SK-N-SH (cell line): ENCODE results near the gene HHIP. TPM values are rescaled to one million over a fixed set of nuclear protein-coding genes. Genes with fewer than 3 reads are reported as not detected.

Experiments
- CTCF ChIA-PET: fragments of 300-600, 350-600 bp; formaldehyde crosslinking; extraction: SDS; loops from one replicate; lab custom pipeline; 2021; lab: Yijun Ruan, JAX
- POLR2A ChIA-PET: fragments of 350-600 bp; sonication (Branson Sonifier 250); formaldehyde crosslinking; extraction: SDS; loops from one replicate; lab custom pipeline; 2020; ENCODE audit warnings: antibody characterized with exemption, inconsistent platforms; lab: Yijun Ruan, JAX
- DNase-seq: peaks from one replicate; pipeline ENCODE4 v3.0.0; 2012
- H2AFZ ChIP-seq: fragments of 200-600 bp; sonication (generic); 2 replicates; pipeline ENCODE4 v1.8.1; 2016; ENCODE audit warnings: antibody characterized with exemption, mild to moderate bottlenecking, low read depth
- H3F3A ChIP-seq: fragments of 200-600 bp; sonication (generic); replicated peaks from 2 replicates; pipeline ENCODE3; 2016; ENCODE audit warnings: antibody characterized with exemption, mild to moderate bottlenecking; ENCODE audit not compliant: insufficient read depth
- H3K27ac ChIP-seq, 2 experiments: fragments of 200-500 bp in 1 of 2; fragments of 200-600 bp in 1 of 2; sonication (Bioruptor generic) in 1 of 2; sonication (generic), shearing (Covaris generic) in 1 of 2; 2 replicates each; pipeline versions ENCODE4 v1.5.1 to v1.6.1; 2014 to 2016; ENCODE audit warnings: low read depth in 2 of 2, inconsistent platforms in 1 of 2, low read length in 1 of 2, mild to moderate bottlenecking in 1 of 2, mixed read lengths in 1 of 2
- H3K27me3 ChIP-seq: fragments of 200-600 bp; sonication (generic), shearing (Covaris generic); 2 replicates; pipeline ENCODE4 v1.6.1; 2016; ENCODE audit warnings: mixed run types; ENCODE audit not compliant: insufficient read depth
- H3K36me3 ChIP-seq, 2 experiments: fragments of 200-500 bp in 1 of 2; fragments of 200-600 bp in 1 of 2; sonication (Bioruptor generic) in 1 of 2; sonication (generic) in 1 of 2; replicated peaks in 1 of 2; 2 replicates each; pipeline versions ENCODE3 to v1.5.1; 2014 to 2016; ENCODE audit warnings: low read length in 1 of 2, mild to moderate bottlenecking in 1 of 2; ENCODE audit not compliant: insufficient read depth in 2 of 2, control insufficient read depth in 1 of 2
- H3K4me1 ChIP-seq, 2 experiments: fragments of 200-500 bp in 1 of 2; fragments of 200-600 bp in 1 of 2; sonication (Bioruptor generic) in 1 of 2; sonication (generic), shearing (Covaris generic) in 1 of 2; 2 replicates each; pipeline versions ENCODE4 v1.5.1 to v1.6.1; 2014 to 2016; ENCODE audit warnings: low read depth in 1 of 2, low read length in 1 of 2, mixed run types in 1 of 2; ENCODE audit not compliant: insufficient read depth in 2 of 2, control insufficient read depth in 1 of 2
- H3K4me2 ChIP-seq: fragments of 200-600 bp; sonication (generic), shearing (Covaris generic); 2 replicates; pipeline ENCODE4 v1.6.1; 2017; ENCODE audit warnings: mixed run types
- H3K4me3 ChIP-seq, 2 experiments: fragments of 200-500 bp in 1 of 2; fragments of 200-600 bp in 1 of 2; sonication (Bioruptor generic) in 1 of 2; sonication (generic), shearing (Covaris generic) in 1 of 2; 2 replicates each; pipeline versions ENCODE4 v1.5.1 to v1.8.1; 2014 to 2016; ENCODE audit warnings: low read depth in 2 of 2, inconsistent platforms in 1 of 2, low read length in 1 of 2, mild to moderate bottlenecking in 1 of 2, mixed read lengths in 1 of 2, moderate library complexity in 1 of 2
- H3K79me2 ChIP-seq: fragments of 200-600 bp; sonication (generic); 2 replicates; pipeline ENCODE4 v1.8.1; 2017; ENCODE audit warnings: mild to moderate bottlenecking; ENCODE audit not compliant: insufficient read depth
- H3K9ac ChIP-seq: fragments of 200-600 bp; sonication (generic); 2 replicates; pipeline ENCODE4 v1.6.1; 2017; ENCODE audit warnings: mixed run types
- H3K9me2 ChIP-seq: fragments of 200-600 bp; sonication (generic); 2 replicates; pipeline ENCODE4 v1.6.1; 2017; ENCODE audit warnings: mixed run types
- H3K9me3 ChIP-seq: fragments of 200-600 bp; sonication (generic); 2 replicates; pipeline ENCODE4 v1.6.1; 2017; ENCODE audit warnings: mixed run types, mild to moderate bottlenecking, moderate library complexity
- H4K20me1 ChIP-seq: fragments of 200-600 bp; sonication (generic); 2 replicates; pipeline ENCODE4 v1.6.1; 2017; ENCODE audit warnings: mild to moderate bottlenecking, mixed run types; ENCODE audit not compliant: insufficient read depth
- ELF1 ChIP-seq: IDR thresholded peaks from 2 replicates; pipeline ENCODE4 v1.4.0; 2012
- EZH2phosphoT487 ChIP-seq: fragments of 200-600 bp; sonication (generic); IDR thresholded peaks from 2 replicates; pipeline ENCODE4 v1.6.1; 2017; ENCODE audit warnings: low read depth, mixed run types, mild to moderate bottlenecking, antibody characterized with exemption, moderate library complexity, borderline replicate concordance
- FOSL2 ChIP-seq: IDR thresholded peaks from 2 replicates; pipeline ENCODE4 v1.4.0; 2012; ENCODE audit warnings: low read depth, mild to moderate bottlenecking, moderate library complexity, borderline replicate concordance
- FOXM1 ChIP-seq: IDR thresholded peaks from 2 replicates; pipeline ENCODE4 v1.4.0; 2012; ENCODE audit warnings: low read depth, mild to moderate bottlenecking
- IRF3 ChIP-seq: fragments of 150-350 bp; IDR thresholded peaks from 2 replicates; pipeline ENCODE4 v1.6.1; 2016; ENCODE audit warnings: mild to moderate bottlenecking, low read depth, low read length
- JUND ChIP-seq: IDR thresholded peaks from 2 replicates; pipeline ENCODE4 v1.4.0; 2012
- MEF2A ChIP-seq: IDR thresholded peaks from 2 replicates; pipeline ENCODE4 v1.4.0; 2012; ENCODE audit warnings: low read depth, borderline replicate concordance
- REST ChIP-seq: IDR thresholded peaks from 2 replicates; pipeline ENCODE4 v1.6.1; 2012; ENCODE audit warnings: mild to moderate bottlenecking, low read depth, low read length, moderate library complexity
- RFX5 ChIP-seq: IDR thresholded peaks from 2 replicates; pipeline ENCODE4 v1.6.1; 2012; ENCODE audit warnings: mild to moderate bottlenecking, improper control_type of control experiment, low read length
- RXRA ChIP-seq: IDR thresholded peaks from 2 replicates; pipeline ENCODE4 v1.4.0; 2012; ENCODE audit warnings: low read depth, mild to moderate bottlenecking, borderline replicate concordance
- SMC3 ChIP-seq: IDR thresholded peaks from 2 replicates; pipeline ENCODE4 v1.6.1; 2012; ENCODE audit warnings: low read depth, low read length, improper control_type of control experiment
- TAF1 ChIP-seq: IDR thresholded peaks from 2 replicates; pipeline ENCODE4 v1.6.1; 2012; ENCODE audit warnings: low read depth, mild to moderate bottlenecking, low read length, moderate library complexity, borderline replicate concordance
- TEAD4 ChIP-seq: IDR thresholded peaks from 2 replicates; pipeline ENCODE4 v1.4.0; 2012; ENCODE audit warnings: mild to moderate bottlenecking, borderline replicate concordance; ENCODE audit not compliant: insufficient read depth
- USF2 ChIP-seq: fragments of 150-350 bp; IDR thresholded peaks from 2 replicates; pipeline ENCODE4 v1.6.1; 2017; ENCODE audit warnings: antibody characterized with exemption, low read length, low read depth, borderline replicate concordance
- YY1 ChIP-seq: IDR thresholded peaks from 2 replicates; pipeline ENCODE4 v1.4.0; 2012; ENCODE audit warnings: low read depth, mild to moderate bottlenecking
- ZBTB33 ChIP-seq: IDR thresholded peaks from 2 replicates; pipeline ENCODE4 v1.4.0; 2012; ENCODE audit warnings: low read depth, borderline replicate concordance
- WGBS: methylation state at CpG from one replicate; pipeline ENCODE4 v1.1.6; 2017; ENCODE audit warnings: low lambda C conversion rate; 5-methylcytosine and 5-hydroxymethylcytosine counted together
- polyA plus RNA-seq, 3 experiments: library from polyadenylated mRNA; depleted of rRNA; stranded (reverse); fragments of >200 nt; gene quantifications; 2 replicates each; pipeline ENCODE4 v1.2.3, GENCODE V29; 2012

HHIP gene
- polyA plus RNA-seq, 1 of the 3 experiments (the other 2 are of a cell fraction): 3.5 TPM

- no peak for DNase-seq
- TF ChIP-seq EZH2phosphoT487: no peak
- no peak for TF ChIP-seq USF2
- no peak for TF ChIP-seq TAF1
- TF ChIP-seq REST: no peak
- TF ChIP-seq JUND: no peak
- no peak for TF ChIP-seq SMC3
- no peak for TF ChIP-seq RFX5
- TF ChIP-seq TEAD4: no peak
- TF ChIP-seq MEF2A: no peak
- no peak for TF ChIP-seq ELF1
- no peak for TF ChIP-seq FOXM1
- Histone ChIP-seq H3K4me2 (peak overlapping the region; percentile 38; the same call in 1 of the 2 replicates), H3K9me3 (no peaks in the 10 kb centered on the region; the same call in 1 of the 2 replicates), H3K4me1 (no peaks in the 10 kb centered on the region), H3K79me2 (no peaks in the 10 kb centered on the region), H3F3A (peaks cover 6% of the 10 kb centered on the region), H4K20me1 (no peaks in the 10 kb centered on the region), H3K4me3 (no peak overlapping the region), H3K9me2 (no peaks in the 10 kb centered on the region), H3K27me3 (no peaks in the 10 kb centered on the region), H3K36me3 (peaks cover 0 to 10% of the 10 kb centered on the region in 2 experiments), H2AFZ (no peak overlapping the region), H3K9ac (no peak overlapping the region), H3K27ac (peak overlapping the region in 1 of 2 experiments; percentile 44; a peak in 1 of 4 replicates)
- ChIA-PET CTCF (no interaction called here), POLR2A (no interaction called here)
- WGBS: 5% methylated on average over 3 of the region's 3 CpGs
These were observed 35.9 kb downstream of the HHIP start for GRCh38 chr4:144681806-144682205.

- Histone ChIP-seq H3F3A (peaks cover 6% of the 10 kb centered on the region), H3K27me3 (no peaks in the 10 kb centered on the region), H3K4me1 (no peaks in the 10 kb centered on the region), H4K20me1 (no peaks in the 10 kb centered on the region), H3K9me2 (no peaks in the 10 kb centered on the region), H3K36me3 (peaks cover 0 to 10% of the 10 kb centered on the region in 2 experiments), H3K27ac (no peak overlapping the region), H3K9me3 (no peaks in the 10 kb centered on the region; the same call in 1 of the 2 replicates), H3K9ac (no peak overlapping the region), H3K4me3 (no peak overlapping the region), H3K4me2 (no peak overlapping the region), H3K79me2 (no peaks in the 10 kb centered on the region), H2AFZ (0 out of 2 replicates have a peak overlapping the region, but pooled peaks have one; percentile 18)
- POLR2A ChIA-PET: no interaction called here
- CTCF ChIA-PET: no interaction called here
- DNase-seq: no peak
- WGBS: 20% methylated on average over 8 of the region's 8 CpGs
- TF ChIP-seq RXRA (no peak), YY1 (no peak), REST (no peak), IRF3 (no peak), FOSL2 (no peak), FOXM1 (no peak), ZBTB33 (no peak), TEAD4 (no peak)
These were observed 37.6 kb downstream of the HHIP start for GRCh38 chr4:144683516-144683915.
